AG08396 (cell line): ENCODE data around the gene CDKN1A.

Experiments
- DNase-seq: peaks from one replicate; pipeline ENCODE4 v3.0.0; 2012; ENCODE audit warnings: low spot score, mixed read lengths

CDKN1A gene

DNA sequence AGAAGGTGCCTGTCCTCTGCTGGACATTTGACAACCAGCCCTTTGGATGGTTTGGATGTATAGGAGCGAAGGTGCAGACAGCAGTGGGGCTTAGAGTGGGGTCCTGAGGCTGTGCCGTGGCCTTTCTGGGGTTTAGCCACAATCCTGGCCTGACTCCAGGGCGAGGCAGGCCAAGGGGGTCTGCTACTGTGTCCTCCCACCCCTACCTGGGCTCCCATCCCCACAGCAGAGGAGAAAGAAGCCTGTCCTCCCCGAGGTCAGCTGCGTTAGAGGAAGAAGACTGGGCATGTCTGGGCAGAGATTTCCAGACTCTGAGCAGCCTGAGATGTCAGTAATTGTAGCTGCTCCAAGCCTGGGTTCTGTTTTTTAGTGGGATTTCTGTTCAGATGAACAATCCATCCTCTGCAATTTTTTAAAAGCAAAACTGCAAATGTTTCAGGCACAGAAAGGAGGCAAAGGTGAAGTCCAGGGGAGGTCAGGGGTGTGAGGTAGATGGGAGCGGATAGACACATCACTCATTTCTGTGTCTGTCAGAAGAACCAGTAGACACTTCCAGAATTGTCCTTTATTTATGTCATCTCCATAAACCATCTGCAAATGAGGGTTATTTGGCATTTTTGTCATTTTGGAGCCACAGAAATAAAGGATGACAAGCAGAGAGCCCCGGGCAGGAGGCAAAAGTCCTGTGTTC is 1.3 kb upstream of the CDKN1A start:
- DNase-seq = no peak

- no peak for DNase-seq
Measured at GRCh38 chr6:36677753-36678487, 594 bp upstream of the CDKN1A start.

DNA sequence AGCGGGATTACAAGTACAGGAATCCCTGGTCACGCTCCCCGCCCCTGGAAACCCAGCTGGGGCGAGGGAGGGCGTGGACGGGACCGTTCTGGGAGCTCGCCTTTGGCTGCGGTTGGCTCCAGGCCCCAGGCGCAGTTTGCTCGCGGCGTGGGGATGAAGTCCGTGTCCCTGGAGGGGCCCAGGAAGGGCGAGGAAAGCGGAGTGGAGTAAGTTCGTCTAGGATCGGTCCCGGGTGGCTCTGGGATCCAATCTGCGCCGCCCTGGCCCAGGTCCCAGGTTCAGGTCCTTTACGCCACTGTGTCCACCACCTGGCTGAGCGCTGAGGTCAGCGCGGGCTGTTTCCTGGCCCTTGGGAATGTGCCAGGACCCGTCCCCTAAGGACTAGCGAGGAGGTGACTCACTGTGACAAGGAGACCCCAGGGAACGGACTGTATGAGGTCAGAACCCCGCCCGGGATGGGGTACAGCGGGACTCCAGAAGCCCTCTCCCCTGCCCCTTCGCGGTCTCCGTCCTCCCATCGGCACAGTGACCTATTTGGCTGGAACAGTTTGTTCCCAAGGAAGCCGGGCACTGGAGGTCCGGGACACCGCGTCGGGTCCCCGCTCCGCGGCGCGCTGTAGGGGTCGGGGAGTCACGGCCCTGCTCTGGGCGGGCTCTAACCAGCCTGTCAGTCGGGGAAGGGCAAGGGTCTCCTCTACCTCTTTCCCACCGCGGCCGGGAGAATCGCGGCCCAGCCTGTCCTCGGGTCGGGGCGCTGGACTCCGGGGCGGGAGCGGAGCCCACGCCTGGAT is 724 bp downstream of the CDKN1A start:
- DNase-seq = no peak

DNA sequence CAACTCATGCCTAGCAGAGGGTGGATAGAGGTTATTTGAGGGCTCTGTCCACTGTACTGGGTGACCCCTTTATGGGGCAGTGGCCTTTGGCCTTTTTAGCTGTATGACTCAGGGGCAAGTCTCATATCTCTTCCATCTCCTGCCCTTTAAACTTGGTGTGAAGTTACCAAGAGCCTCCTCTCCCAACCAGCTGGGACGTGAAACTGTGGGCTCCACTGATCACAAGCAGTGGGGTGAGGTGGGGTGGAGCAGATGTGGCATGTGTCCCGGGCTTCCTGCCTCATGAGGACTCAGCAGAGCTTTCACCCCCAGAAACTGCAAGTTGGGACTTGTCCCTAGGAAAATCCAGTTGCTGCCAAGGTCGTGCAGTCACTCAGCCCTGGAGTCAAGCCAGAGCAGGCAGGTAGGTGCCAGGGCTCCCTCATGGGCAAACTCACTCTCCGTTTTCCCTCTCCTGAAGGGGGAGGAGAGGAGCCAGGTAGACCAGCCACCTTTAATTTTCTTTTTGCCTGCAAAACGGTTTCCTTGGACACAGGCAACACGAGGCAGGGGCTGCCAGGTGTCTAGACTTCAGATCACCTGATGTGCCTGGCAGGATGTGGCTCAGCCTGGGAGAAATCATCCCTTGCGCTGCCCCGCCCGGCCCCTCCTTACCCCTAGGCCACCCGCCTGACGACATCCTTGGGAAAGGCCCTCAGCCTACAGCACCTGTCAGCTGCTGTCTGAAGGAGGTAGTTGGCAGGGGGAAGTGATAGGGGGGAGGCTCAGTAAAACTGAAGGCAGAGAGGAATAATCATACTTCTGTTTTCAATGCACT is 4.0 kb downstream of the CDKN1A start:
- no peak for DNase-seq

DNA sequence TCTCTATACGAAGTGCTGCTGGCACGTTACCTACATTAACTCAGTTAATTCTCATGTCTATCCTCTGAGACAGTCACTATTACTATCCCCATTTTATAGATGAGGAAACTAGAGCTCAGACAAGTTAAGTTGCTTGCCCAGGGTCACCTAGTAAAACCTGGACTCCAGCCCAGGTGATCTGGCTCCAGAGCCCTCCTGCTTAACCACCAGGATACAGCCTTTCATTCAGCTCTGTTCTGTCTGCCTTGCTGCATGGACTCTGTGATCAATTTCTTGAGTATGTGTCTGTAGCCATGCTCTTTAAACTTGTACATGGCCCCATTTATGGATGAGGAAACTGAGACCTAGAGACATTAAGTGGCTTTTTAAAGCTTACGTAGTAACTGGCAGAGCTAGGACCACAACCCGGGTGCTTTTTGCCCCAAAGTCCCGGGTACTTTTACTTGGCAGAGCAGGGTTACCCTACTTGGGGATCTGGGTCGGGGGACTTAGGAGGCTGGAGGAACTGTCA is 4.7 kb downstream of the CDKN1A start:
- DNase-seq = no peak

- DNase-seq = no peak
Measured at GRCh38 chr6:36683656-36684446, 5.3 kb downstream of the CDKN1A start.

DNA sequence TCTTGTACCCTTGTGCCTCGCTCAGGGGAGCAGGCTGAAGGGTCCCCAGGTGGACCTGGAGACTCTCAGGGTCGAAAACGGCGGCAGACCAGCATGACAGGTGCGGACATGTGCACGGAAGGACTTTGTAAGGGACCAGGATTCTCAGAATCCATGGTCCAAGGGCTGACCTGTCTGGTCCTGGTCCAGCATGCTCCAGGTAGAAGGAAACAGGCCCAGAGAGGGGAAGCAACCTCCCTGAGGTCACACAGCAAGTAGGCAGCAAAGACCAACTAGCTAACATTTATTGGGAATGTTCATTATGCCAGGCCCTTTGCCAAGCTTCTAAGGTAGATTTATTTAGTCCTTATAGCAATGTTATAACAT is 5.9 kb downstream of the CDKN1A start:
- no peak for DNase-seq

- DNase-seq = no peak
Measured at GRCh38 chr6:36685166-36685924, 6.8 kb downstream of the CDKN1A start.

DNA sequence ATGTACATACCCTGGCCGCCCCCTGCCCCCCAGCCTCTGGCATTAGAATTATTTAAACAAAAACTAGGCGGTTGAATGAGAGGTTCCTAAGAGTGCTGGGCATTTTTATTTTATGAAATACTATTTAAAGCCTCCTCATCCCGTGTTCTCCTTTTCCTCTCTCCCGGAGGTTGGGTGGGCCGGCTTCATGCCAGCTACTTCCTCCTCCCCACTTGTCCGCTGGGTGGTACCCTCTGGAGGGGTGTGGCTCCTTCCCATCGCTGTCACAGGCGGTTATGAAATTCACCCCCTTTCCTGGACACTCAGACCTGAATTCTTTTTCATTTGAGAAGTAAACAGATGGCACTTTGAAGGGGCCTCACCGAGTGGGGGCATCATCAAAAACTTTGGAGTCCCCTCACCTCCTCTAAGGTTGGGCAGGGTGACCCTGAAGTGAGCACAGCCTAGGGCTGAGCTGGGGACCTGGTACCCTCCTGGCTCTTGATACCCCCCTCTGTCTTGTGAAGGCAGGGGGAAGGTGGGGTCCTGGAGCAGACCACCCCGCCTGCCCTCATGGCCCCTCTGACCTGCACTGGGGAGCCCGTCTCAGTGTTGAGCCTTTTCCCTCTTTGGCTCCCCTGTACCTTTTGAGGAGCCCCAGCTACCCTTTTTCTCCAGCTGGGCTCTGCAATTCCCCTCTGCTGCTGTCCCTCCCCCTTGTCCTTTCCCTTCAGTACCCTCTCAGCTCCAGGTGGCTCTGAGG is 7.6 kb downstream of the CDKN1A start:
- no peak for DNase-seq

DNA sequence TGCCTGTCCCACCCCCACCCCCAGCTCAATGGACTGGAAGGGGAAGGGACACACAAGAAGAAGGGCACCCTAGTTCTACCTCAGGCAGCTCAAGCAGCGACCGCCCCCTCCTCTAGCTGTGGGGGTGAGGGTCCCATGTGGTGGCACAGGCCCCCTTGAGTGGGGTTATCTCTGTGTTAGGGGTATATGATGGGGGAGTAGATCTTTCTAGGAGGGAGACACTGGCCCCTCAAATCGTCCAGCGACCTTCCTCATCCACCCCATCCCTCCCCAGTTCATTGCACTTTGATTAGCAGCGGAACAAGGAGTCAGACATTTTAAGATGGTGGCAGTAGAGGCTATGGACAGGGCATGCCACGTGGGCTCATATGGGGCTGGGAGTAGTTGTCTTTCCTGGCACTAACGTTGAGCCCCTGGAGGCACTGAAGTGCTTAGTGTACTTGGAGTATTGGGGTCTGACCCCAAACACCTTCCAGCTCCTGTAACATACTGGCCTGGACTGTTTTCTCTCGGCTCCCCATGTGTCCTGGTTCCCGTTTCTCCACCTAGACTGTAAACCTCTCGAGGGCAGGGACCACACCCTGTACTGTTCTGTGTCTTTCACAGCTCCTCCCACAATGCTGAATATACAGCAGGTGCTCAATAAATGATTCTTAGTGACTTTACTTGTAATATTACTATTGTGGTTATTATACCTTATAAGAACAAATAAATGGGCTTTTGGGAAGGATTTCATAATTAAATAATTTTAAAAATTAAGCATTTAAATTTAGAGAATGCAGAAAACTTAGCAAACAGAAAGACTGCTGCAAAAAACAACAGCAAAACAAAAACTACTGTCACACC is 8.4 kb downstream of the CDKN1A start:
- no peak for DNase-seq

DNA sequence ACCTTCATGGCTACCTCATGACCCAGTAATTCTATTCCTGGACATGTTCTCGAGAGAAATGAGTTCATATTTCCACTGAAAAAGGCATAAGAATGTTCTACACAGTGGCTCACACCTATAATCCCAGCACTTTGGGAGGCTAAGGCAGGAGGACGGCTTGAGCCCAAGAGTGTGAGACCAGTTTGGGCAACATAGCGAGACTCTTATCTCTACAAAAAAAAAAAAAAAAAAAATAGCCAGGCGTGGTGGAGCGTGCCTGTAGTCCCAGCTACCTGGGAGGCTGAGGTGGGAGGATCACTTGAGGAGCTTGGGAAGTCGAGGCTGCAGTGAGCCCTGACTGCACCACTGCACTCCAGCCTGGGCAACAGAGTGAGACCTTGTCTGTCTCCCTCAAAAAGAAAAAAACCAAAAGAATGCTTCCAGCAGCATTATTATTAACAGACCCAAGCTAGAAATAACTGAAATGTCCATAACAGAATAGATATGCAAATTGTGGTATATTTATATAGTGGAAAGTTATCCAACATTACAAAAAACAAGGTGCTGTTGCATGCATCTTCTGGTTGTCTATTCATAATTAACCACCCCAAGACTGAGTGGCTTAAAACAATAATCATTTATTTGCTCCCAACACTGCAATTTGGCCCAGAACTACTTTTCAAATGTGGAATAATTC is 9.7 kb downstream of the CDKN1A start:
- DNase-seq = no peak

- DNase-seq = no peak
Measured at GRCh38 chr6:36688739-36689075, 10.2 kb downstream of the CDKN1A start.

DNA sequence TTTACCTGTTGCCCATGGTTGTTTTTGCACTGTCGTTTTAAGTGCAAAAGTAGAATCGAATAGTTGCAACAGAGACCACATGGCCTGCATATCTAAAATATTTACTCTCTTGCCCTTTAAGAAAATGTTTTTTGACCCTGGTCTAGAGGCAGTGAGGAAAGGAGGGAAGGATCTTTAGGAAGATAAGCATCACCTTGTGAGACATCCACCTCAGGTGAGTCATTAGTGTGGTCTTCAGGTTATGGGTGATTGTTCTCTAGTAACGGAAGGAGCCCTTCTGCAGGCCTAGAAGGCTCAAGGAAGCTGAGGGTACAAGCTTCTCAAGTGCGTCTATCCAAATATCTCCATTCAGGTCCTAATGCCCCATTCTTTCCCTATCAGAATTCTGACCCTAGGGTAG is 12.5 kb downstream of the CDKN1A start:
- DNase-seq = no peak

- DNase-seq = no peak
Measured at GRCh38 chr6:36691612-36692011, 13.1 kb downstream of the CDKN1A start.

DNA sequence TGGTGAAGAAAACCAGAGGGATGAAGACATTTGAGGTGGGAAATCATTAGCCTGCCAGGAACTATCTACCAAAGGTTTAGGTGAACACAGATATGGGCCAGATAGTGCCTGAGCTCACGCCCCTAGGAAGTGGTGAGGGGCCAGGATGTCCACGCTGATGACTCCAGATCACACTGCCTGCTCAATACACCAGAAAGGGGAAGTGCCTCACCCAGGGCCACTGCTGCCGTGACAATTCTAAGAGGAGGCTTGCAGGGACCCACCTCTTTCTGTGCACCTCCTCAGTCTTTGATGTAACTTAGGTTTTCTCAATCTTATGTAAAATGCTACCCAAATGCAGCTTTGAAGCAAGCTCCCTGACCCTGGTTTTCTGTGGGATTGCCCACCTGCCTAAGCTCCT is 13.7 kb downstream of the CDKN1A start:
- DNase-seq = no peak

DNA sequence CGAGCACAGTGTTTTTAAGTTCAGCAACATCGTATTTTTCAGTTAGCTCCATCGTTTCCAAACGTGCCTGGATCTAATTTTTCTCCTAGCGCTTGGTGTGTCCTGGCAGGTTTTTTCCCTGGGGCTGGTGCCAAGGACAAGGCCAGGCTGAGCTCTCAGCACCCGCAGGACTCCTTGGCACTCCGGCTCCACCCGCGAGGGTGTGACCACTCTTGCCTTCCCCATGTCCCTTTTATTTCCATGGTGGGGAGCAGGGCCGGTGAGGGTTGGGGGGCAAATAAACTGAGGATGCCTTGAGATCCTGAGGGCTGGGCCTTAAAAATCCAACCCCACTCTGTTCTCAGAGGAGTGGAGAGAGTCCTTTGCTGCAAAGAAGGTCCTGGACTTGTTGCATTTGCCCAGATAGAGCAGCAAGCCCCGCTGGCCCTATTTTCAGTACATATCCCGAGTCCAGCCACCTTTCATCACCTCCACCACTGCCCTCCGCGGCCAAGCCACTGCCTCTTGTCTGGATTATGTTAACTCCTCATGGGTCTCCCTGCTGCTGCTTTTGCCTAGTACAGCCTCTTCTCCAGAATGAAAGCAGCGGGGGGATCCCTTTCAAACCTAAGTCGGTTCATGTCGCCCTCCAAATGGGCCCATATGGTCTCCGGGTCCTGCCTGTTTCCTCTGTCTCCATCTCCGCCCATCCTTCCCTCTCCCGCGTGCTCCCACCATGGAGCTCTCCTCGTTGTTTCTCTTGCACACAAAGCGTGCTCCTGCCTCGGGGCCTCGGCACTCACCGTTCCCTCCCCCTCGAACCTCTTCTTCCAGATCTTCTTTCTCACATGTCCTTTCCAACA is 14.6 kb downstream of the CDKN1A start:
- DNase-seq = no peak

- DNase-seq = no peak
Measured at GRCh38 chr6:36694616-36695015, 16.1 kb downstream of the CDKN1A start.
